ENCODE results near the gene PDE4D. TPM values are rescaled to one million over a fixed set of nuclear protein-coding genes. Genes with fewer than 3 reads are reported as not detected.

Gene PDE4D
- total and polyA plus RNA-seq, 10 of the 15 experiments (the other 5 are each of a cell fraction or from before 2014, with no cell fraction given): 0.87 to 4.1 (median 2.2) TPM

- Histone ChIP-seq H3K27me3 (replicated peaks in 1 of 2; ENCODE audit: control insufficient read depth in 2 of 2, insufficient read depth in 2 of 2, low read length in 1 of 2) (no peaks in the 10 kb centered on the region), H3K4me3 (no peak overlapping the region), H3K36me3 (ENCODE audit: control insufficient read depth in 2 of 2, insufficient read depth in 2 of 2, low read length in 1 of 2) (no peaks in the 10 kb centered on the region), H3K27ac (ENCODE audit: control insufficient read depth, insufficient read depth) (no peak overlapping the region), H2AFZ (ENCODE audit: control insufficient read depth, low read depth, low read length) (no peak overlapping the region), H4K20me1 (ENCODE audit: control insufficient read depth, insufficient read depth) (no peaks in the 10 kb centered on the region), H3K79me2 (ENCODE audit: control insufficient read depth, insufficient read depth, low read length) (no peaks in the 10 kb centered on the region), H3K4me2 (ENCODE audit: control insufficient read depth, insufficient read depth) (no peak overlapping the region), H3K4me1 (ENCODE audit: control insufficient read depth, insufficient read depth, low read length) (peaks cover 11% of the 10 kb centered on the region; the same call in 1 of the 2 replicates), H3K9me3 (replicated peaks; ENCODE audit: control insufficient read depth, insufficient read depth, low read length) (no peaks in the 10 kb centered on the region), H3K9ac (ENCODE audit: control insufficient read depth, insufficient read depth, low read length) (no peak overlapping the region)
- ChIA-PET SMC1A (ENCODE audit: uncharacterized antibody, unreplicated experiment) (interaction anchor here (0.9 kb wide), 1 partner anchor 406 kb away, joined by 3 read pairs; no protein-coding TSS in a partner anchor), CTCF (no interaction called here), RAD21 (ENCODE audit: unreplicated experiment) (no interaction called here), POLR2A (no interaction called here)
- intact Hi-C loops (cut with micrococcal nuclease; ENCODE audit: unreplicated experiment): no loop called here
- in situ Hi-C loops (cut with MboI): loop anchor here (5.0 to 10.0 kb wide), 2 partner anchors 408 to 610 kb away; no protein-coding TSS in a partner anchor
- BruUV-seq (replicated peaks): no TSS peak
- 37% methylated on average over 4 of the region's 4 CpGs for WGBS (ENCODE audit: insufficient coverage, insufficient replicate concordance, low lambda C conversion rate, missing lambda C conversion rate)
- FAIRE-seq: no peak
- no peak for DNase-seq (ENCODE audit: low read depth, low spot score)
- no peak for ATAC-seq
- TF ChIP-seq ZNF24 (IDR thresholded peaks at IDR 0.05) (no peak), ZBTB11 (CRISPR knock-in tag; IDR thresholded peaks at IDR 0.05) (no peak), MYC (IDR thresholded peaks at IDR 0.05; ENCODE audit: insufficient read depth, insufficient read length, insufficient replicate concordance, low read length, severe bottlenecking) (no peak), POLR2A (IDR thresholded peaks at IDR 0.05; ENCODE audit: low read depth, low read length) (no peak), KAT2A (conservative IDR thresholded peaks at IDR 0.05; ENCODE audit: control insufficient read depth, low read depth, low read length) (no peak), FOS (IDR thresholded peaks at IDR 0.05; ENCODE audit: borderline replicate concordance, extremely low read depth, insufficient read length) (no peak), FOXK2 (IDR thresholded peaks at IDR 0.05) (no peak), HDAC2 (IDR thresholded peaks at IDR 0.05) (no peak), SMARCA5 (IDR thresholded peaks at IDR 0.05) (no peak), CHD4 (IDR thresholded peaks at IDR 0.05) (no peak), SP1 (IDR thresholded peaks at IDR 0.05; ENCODE audit: low read depth, low read length) (no peak), RAD51 (IDR thresholded peaks at IDR 0.05) (no peak), ZNF592 (IDR thresholded peaks at IDR 0.05) (no peak), CBX3 (IDR thresholded peaks at IDR 0.05; ENCODE audit: borderline replicate concordance, low read depth) (no peak)
- TF ChIP-seq, protein P1, sequence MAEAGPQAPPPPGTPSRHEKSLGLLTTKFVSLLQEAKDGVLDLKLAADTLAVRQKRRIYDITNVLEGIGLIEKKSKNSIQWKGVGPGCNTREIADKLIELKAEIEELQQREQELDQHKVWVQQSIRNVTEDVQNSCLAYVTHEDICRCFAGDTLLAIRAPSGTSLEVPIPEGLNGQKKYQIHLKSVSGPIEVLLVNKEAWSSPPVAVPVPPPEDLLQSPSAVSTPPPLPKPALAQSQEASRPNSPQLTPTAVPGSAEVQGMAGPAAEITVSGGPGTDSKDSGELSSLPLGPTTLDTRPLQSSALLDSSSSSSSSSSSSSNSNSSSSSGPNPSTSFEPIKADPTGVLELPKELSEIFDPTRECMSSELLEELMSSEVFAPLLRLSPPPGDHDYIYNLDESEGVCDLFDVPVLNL (IDR thresholded peaks at IDR 0.05; ENCODE audit: low read depth, low read length): no peak
- TF ChIP-seq, protein P2, sequence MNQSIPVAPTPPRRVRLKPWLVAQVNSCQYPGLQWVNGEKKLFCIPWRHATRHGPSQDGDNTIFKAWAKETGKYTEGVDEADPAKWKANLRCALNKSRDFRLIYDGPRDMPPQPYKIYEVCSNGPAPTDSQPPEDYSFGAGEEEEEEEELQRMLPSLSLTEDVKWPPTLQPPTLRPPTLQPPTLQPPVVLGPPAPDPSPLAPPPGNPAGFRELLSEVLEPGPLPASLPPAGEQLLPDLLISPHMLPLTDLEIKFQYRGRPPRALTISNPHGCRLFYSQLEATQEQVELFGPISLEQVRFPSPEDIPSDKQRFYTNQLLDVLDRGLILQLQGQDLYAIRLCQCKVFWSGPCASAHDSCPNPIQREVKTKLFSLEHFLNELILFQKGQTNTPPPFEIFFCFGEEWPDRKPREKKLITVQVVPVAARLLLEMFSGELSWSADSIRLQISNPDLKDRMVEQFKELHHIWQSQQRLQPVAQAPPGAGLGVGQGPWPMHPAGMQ (IDR thresholded peaks at IDR 0.05; ENCODE audit: borderline replicate concordance): no peak
Observed at GRCh38 chr5:59795141-59795540, 98.4 kb downstream of the PDE4D start.

All from GM12878 (cell line).